Muscle layer of duodenum (tissue), 2 donors: ENCODE data around the gene GALNT17.

Experiments
- H3K27ac ChIP-seq: one replicate; pipeline ENCODE4 v1.7.0; 2013; ENCODE audit warnings: mild to moderate bottlenecking, low read length
- H3K27me3 ChIP-seq: one replicate; pipeline ENCODE4 v1.7.0; 2013; ENCODE audit warnings: low read depth, mild to moderate bottlenecking, control low read depth, low read length
- H3K36me3 ChIP-seq, 2 donors: one replicate each; pipeline ENCODE4 v1.7.0; 2013; ENCODE audit warnings: low read length in 2 of 2, control low read depth in 1 of 2, mild to moderate bottlenecking in 1 of 2; ENCODE audit not compliant: insufficient read depth in 2 of 2, control insufficient read depth in 1 of 2
- H3K4me1 ChIP-seq, 2 donors: one replicate each; pipeline ENCODE4 v1.7.0; 2013; ENCODE audit warnings: low read length in 2 of 2, mild to moderate bottlenecking in 2 of 2, control low read depth in 1 of 2, moderate library complexity in 1 of 2; ENCODE audit not compliant: insufficient read depth in 2 of 2, control insufficient read depth in 1 of 2
- H3K4me3 ChIP-seq, 2 donors: one replicate each; pipeline ENCODE4 v1.7.0; 2013; ENCODE audit warnings: low read length in 2 of 2, low read depth in 1 of 2, mild to moderate bottlenecking in 1 of 2
- H3K9me3 ChIP-seq, 2 donors: one replicate each; pipeline ENCODE4 v1.7.0; 2013; ENCODE audit warnings: low read length in 2 of 2, control low read depth in 1 of 2, mild to moderate bottlenecking in 1 of 2; ENCODE audit not compliant: control insufficient read depth in 1 of 2
- donor health status: healthy.

The GALNT17 gene

DNA sequence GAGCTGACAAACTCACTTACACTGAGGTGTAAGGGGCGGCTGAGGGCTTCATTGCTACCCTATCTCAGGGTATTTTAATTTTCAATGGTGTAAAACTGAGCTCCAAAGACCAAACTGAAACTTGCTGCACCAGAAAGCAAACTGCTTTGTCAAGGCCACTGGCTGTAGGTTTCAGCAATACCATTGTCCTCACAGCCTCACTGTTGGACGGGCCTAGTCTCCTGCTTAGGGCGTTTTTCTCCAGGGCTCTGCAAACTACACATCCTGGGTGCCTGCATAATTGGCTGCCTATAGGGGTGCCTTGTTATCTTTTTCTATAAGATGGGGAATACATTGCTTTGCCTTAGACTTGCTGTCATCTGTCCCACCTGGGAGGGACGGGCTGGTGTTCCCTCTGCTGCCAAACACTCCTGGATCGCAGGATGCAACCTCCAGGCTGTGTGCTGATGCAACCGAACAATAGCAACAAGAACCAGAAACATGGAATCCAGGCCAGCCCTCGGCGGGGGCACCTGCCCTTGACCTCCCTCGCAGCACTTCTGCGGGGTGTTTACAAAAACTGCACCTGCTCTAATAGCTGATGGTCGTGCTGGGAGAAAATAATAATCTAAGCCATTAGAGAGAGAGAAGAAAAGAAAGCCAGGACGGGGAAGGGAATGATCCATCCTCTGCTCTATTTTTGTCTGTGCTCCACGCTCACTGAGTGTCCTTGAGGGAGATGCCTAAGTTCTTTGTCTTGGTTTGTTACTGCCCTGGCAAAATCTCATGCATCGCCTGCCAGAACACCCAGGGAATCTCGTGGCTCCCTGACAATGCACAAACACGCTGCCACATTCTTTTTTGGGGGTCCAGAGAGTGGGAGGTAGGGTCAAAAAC is 104.5 kb downstream of the GALNT17 start:
- Histone ChIP-seq H3K27ac (no peak overlapping the region), H3K4me1 (peaks cover 0 to 12% of the 10 kb centered on the region in 2 donors), H3K4me3 (no peak overlapping the region), H3K36me3 (no peaks in the 10 kb centered on the region), H3K9me3 (peaks cover 0 to 6% of the 10 kb centered on the region in 2 donors), H3K27me3 (no peaks in the 10 kb centered on the region)

DNA sequence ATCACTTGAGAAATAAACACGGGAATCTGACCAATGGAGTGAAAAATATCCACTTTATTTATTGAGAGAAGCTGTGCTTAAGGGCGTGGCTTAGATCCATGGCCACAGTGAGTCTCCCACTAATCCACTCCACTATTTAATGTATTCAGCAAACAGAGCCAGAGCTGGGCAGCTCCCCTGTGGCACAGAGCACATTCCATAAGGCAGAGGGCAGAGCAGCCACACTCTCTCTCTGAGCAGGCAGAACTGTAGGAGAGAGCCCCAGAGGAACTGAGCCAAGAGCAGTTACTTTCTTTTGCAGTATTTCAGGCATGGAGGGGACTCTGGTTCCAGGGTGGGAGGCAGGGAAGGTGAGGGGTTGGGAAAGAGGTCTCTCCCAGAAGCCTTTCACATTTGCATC is 106.0 kb downstream of the GALNT17 start:
- Histone ChIP-seq H3K27me3 (no peaks in the 10 kb centered on the region), H3K9me3 (no peaks in the 10 kb centered on the region), H3K4me1 (peaks cover 0 to 12% of the 10 kb centered on the region in 2 donors), H3K36me3 (no peaks in the 10 kb centered on the region), H3K4me3 (no peak overlapping the region), H3K27ac (no peak overlapping the region)

DNA sequence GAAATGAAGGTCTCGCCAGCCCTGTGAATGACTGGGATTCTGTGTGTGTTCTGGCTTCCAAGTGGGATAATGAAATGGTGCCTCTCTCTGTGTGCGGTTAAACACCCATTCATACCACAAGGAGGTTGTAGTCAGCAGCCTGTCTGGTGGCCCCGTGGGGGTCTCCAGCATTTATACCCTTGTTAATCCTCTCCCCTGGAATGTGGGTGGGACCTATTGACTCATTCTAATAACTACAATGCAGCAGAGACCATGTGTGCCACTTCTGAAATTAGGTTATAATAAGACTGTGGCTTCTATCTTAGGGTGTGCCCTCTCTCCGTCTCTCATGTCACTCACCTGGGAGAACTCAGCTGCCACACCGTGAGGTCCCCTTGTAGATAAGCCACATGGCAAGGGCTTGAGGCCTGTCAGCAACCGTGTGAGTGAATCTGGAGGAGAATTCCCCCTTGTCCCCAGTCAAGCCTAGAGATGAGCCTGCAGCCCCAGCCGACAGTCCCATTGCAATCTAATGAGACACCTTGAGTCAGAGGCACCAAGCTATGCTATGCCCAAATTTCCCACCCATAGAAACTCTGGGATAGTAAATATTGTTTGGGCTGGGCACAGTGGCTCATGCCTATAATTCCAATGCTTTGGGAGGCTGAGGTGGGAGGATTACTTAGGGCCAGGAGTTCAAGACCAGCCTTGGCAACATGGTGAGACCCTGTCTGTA is 106.8 kb downstream of the GALNT17 start:
- Histone ChIP-seq H3K9me3 (no peaks in the 10 kb centered on the region), H3K4me1 (peaks cover 0 to 12% of the 10 kb centered on the region in 2 donors), H3K27ac (no peak overlapping the region), H3K27me3 (no peaks in the 10 kb centered on the region), H3K36me3 (no peaks in the 10 kb centered on the region), H3K4me3 (no peak overlapping the region)

DNA sequence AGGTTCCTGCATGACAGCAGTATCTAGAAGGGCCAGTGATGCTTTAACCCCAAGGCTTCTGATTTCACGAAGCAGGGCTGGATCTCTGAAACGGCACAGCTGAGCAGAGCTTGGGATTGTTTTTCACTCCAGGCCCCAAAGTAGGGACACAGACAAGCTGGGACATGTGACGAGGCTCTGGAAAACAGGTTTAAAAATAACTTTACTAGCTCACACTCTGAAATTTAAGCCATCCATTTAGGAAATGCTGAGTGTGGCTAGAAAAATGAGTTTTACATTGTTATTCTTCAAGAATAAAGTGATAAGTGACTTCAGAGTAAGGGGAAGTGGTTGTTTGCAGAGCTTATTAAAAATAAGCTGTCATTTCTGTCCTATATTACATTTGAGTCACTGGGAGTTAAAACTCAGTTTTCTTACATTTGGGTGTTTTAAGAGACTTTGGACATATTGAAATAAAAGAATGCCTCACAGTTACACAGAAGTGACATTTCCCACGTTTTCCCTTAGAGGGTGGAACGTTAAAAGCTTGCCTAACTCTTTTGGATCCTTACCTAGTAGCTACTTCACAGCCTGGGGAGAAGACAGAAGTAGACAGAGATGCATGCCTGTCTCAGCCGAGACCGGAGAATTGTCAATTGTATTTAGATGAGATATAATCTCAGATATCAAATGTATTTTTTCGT is 107.8 kb downstream of the GALNT17 start:
- H3K27me3 ChIP-seq = no peaks in the 10 kb centered on the region
- no peaks in the 10 kb centered on the region for H3K9me3 ChIP-seq
- H3K4me1 ChIP-seq = peaks cover 0 to 12% of the 10 kb centered on the region in 2 donors
- H3K27ac ChIP-seq = no peak overlapping the region
- no peaks in the 10 kb centered on the region for H3K36me3 ChIP-seq
- no peak overlapping the region for H3K4me3 ChIP-seq

DNA sequence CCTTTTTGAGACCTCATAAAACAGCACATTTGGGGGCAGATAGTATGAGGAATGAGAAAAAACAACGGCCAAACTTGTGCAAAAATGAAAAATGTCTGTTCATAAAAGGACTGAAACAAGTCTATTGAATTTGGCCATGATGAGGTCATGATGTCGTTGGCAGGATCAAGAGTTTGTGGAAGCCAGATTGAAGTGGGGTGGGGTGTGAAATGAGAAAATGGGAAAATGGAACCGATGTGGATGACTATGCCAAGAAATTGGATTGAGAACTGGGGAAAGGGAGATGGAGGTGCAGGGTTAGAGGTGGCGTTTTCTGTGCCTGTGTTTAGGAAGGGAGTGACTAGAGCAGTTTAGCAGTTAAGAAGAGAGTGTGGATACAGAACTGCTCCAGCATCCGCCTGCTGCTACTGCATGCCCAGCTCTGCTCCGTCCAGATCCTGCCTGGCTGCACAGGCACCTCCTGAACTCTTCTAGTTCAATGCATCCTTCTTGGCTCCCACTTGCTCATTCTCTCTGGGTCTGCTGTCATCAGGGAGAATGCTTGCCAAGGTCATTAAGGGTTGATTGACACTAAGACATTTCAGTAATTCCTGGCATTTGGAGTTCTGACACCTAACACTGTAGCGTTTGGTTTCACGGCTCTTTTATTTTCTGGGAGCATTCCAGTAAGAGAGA is 111.9 kb downstream of the GALNT17 start:
- no peaks in the 10 kb centered on the region for H3K4me1 ChIP-seq
- no peak overlapping the region for H3K4me3 ChIP-seq
- H3K27me3 ChIP-seq = no peaks in the 10 kb centered on the region
- H3K36me3 ChIP-seq = no peaks in the 10 kb centered on the region
- no peak overlapping the region for H3K27ac ChIP-seq
- H3K9me3 ChIP-seq = no peaks in the 10 kb centered on the region

DNA sequence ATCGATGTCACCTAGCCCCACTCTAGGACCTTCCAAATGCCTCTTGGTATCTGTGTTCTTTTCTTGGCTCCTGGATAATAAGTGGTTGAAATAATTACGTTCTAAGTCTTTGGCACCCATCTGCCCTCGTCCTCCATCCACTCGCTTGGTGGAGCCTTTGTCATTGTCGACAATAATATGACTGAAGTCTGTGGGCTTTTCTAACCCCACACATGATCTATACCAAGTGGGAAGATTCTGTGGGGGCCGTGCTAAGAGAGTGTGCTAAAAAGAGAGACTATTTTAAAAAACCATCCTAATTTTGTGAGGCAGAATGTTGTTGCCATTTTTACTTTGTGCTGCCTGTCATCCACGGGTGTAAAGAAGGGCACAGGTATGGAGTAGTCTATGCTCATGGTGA is 113.1 kb downstream of the GALNT17 start:
- H3K27ac ChIP-seq = no peak overlapping the region
- H3K9me3 ChIP-seq = no peaks in the 10 kb centered on the region
- H3K36me3 ChIP-seq = no peaks in the 10 kb centered on the region
- no peaks in the 10 kb centered on the region for H3K27me3 ChIP-seq
- no peaks in the 10 kb centered on the region for H3K4me1 ChIP-seq
- no peak overlapping the region for H3K4me3 ChIP-seq

DNA sequence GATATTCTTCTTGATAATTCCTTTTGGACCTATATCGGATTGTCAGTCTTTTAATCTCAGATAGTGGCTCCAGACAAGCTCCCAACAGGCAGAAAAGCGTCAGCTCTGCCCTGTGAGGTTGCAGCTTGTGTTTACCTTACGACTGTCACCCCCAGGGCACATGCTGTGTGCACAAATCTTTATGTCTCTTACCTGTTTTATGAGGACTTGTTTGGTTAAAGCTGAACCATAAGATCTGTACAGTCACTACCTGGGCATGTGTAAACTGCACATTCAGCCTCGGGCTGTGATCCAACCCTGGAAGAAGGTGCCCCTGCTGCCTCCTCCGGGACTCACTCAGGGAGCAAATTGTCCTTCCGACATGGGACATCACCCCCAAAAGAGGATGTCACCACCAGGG is 119.8 kb downstream of the GALNT17 start:
- no peak overlapping the region for H3K27ac ChIP-seq
- H3K4me1 ChIP-seq = no peaks in the 10 kb centered on the region
- no peak overlapping the region for H3K4me3 ChIP-seq
- no peaks in the 10 kb centered on the region for H3K27me3 ChIP-seq
- no peaks in the 10 kb centered on the region for H3K36me3 ChIP-seq
- no peaks in the 10 kb centered on the region for H3K9me3 ChIP-seq

DNA sequence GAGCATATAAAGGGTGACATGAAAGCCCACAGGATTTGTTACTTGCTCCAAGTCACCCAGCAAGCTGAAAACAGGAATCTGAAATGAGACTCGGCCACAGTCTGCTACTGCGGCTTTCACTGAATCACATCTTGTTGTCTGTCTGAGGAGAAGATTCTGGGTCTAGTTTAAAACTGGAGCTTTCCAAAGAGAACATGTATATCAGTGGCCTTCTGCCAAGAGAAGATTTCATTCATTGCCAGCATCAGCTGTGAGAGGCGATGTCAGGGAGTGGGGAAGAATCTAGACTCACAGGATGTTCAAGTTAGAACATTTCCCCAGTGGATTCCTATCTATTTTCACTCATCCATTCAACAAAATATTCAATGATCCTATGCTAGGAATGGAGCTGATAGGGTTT is 122.8 kb downstream of the GALNT17 start:
- H3K27ac ChIP-seq = no peak overlapping the region
- no peak overlapping the region for H3K4me3 ChIP-seq
- H3K4me1 ChIP-seq = no peaks in the 10 kb centered on the region

DNA sequence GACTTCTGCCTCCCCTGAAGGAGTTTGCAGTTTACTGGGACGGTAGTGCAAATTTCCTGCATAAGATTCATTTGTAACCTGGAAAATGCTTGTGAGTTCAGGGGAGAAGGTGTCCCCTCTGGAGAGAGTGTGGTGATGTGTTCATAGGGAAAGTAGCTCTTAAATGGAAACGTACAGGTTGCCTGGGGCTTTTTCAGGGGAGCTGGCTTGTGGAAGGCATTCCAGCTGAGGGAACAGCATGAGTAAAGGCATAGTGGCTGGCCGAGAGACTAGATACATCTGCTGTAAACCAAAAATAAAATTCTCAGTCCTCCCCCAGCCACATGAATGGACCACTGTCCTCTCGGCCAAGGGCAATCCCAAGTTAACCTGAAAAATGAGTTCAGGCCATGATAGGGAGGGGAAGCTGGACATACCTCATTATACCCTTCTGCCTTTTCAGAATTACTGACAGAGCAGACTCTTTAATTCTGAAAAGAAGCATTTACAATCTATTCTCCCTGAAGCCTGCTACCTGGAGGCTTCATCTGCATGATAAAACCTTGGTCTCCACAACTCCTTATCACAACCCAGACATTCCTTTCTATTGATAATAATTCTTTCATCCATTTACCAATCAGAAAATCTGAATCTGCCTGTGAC is 123.7 kb downstream of the GALNT17 start:
- no peaks in the 10 kb centered on the region for H3K27me3 ChIP-seq
- no peak overlapping the region for H3K4me3 ChIP-seq
- no peaks in the 10 kb centered on the region for H3K36me3 ChIP-seq
- no peaks in the 10 kb centered on the region for H3K9me3 ChIP-seq
- H3K4me1 ChIP-seq = no peaks in the 10 kb centered on the region
- H3K27ac ChIP-seq = no peak overlapping the region

More for the DNA sequence above, 122.8 kb downstream of the GALNT17 start:
- Histone ChIP-seq H3K36me3 (no peaks in the 10 kb centered on the region), H3K9me3 (no peaks in the 10 kb centered on the region), H3K27me3 (no peaks in the 10 kb centered on the region)

DNA sequence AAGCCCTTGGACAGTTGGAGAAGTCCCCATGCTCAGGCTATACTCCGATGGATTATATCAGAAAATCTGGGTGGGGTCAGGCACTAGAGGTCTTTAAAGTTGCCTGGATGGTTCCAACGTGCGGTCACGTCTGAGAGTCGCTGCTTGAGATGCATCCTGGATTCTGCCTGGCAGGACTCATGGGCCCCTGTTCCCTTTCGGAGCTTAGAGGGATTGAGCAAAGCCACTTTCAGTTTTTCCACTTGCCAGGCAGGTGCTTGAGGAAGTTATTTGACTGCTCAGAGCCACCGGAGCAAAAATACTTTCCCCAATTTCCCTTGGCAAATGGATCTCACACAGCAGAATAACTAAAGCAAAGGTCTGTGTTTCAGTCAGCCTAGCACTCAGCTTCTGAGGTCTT is 129.1 kb downstream of the GALNT17 start:
- no peaks in the 10 kb centered on the region for H3K27me3 ChIP-seq
- H3K4me1 ChIP-seq = no peaks in the 10 kb centered on the region
- H3K9me3 ChIP-seq = peaks cover 0 to 8% of the 10 kb centered on the region in 2 donors
- H3K36me3 ChIP-seq = no peaks in the 10 kb centered on the region
- no peak overlapping the region for H3K4me3 ChIP-seq
- no peak overlapping the region for H3K27ac ChIP-seq
